Cerebellar cortex (tissue), 1 donor: Measurements from ENCODE around the gene BCL2.
"Not testable (repeated sequence)": the region's sequence is repeated elsewhere in the genome, so short reads cannot be mapped to it uniquely, and the experiment has no call there.

Experiments used
- DNase-seq: peaks from one replicate; pipeline ENCODE4 v3.0.0-alpha.2; 2015; ENCODE audit warnings: low spot score

Gene BCL2

DNA sequence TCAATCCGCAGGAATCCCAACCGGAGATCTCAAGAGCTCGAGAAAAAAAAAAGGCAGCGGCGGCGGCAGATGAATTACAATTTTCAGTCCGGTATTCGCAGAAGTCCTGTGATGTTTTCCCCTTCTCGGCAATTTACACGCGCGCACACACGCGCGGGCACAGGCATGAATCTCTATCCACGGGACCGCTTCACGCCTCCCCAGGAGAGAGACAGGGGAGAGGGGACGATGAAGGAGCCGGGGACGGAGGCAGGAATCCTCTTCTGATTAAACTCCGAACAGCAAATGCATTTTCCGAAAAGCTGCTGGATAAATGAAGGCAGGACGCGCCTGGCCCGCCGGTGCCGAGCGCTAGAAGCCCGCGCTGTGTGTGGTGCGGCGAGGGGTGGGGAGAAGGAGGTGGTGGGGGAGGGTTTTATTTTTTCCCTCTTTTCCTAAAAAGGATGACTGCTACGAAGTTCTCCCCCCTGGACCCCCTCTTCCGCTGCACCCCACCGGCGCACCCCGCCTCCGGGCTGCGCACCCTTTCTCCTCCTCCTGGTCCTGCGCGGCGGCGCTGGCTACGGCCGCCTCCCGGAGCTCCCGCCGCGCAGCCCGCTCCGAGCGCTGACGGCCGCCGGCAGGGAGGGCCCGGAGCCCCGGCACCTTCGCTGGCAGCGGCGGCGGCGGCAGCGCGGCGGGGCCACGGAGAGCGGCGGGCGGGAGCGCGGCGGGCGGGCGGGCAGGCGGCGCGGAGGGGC is at the start of gene BCL2:
BCL2 (minus strand) TSS at position 387 of the 740 bp plus-strand sequence.
- DNase-seq, result peak; percentile 50

DNA sequence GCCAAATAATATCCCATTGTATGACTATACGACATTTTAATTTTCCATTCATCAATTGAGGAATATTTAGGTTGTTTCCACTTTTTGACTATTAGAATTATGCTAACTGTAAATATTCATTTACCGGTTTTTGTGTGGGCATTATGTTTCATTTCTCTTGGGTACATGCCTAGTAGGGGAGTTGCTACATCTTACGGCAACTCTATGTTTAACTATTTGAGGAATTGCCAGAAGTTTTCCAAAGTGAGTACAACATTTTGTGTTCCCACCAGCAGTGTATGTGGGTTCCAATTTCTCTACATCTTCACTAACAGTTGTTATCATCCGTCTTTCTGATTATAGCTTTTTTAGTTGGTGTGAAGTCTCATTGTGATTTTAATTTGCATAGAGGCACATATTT is 49.0 kb upstream of the BCL2 start:
- no peak for DNase-seq

- peak; percentile 93 for DNase-seq
Measured at GRCh38 chr18:63367053-63367953, 47.7 kb upstream of the BCL2 start, which contains the start of gene KDSR. Gene KDSR, minus strand, starts transcription at chr18:63367206. Its CDS starts 88 bp downstream, at chr18:63367118.

DNA sequence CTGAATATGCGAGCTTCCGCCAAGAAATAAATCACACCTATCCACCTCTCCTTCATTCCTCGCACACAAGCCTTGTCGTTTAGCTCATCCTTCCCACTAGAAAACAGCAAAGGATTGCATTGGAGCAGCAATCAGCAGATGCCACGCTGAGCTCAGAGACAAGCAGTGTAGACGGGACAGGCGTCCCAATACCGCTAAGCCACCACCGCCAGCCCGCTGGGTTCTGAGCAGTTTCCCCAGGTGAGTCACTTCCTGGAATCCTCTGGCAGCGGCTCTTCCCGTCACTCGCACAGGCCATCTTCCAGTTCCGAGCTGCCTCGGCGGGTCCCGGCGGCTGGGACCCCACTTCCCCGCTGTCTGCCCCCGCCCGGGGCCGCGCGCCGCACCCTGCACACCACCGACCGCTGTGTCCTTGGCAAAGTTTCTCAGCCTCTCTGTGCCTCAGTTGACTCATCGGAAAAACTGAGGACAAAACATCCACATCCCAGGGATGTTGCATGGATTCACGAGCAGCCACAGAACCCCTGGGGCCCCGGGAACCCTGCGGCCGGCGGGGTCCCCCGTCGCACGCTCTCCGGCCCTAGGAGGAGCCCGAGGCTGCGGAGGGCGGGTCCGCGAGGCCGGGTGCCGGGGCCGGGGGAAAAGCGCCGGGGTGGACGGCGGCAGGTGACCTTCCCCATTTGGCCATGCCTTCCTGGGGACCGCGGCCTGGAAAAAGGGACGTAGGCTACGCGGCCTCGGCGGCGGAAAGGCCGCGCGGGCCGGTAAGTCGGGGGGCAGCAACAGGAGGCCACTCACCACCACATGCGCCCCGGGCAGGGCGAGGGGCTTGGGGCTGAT is 46.9 kb upstream of the BCL2 start:
- peak; percentile 69 for DNase-seq

GRCh38 chr18:63365876-63366212 is 46.3 kb upstream of the BCL2 start:
- DNase-seq, result no peak

DNA sequence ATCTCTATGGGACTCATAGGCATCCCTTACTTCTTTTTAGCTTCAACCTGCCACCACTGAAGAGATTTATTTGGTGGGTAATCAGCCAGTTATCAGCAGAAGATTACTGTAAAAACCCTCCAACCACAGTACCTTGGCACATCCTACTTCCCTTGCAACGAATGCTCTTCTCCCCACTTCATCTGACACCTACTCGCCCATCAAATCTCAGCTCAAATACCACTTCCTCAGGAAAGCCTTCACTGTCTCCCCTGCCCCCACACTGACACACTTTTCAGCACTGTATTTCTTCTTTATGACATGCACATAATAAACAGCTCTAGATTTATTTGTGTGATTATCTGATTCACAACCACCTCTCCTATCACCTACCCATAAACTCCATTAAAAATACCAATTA is 44.4 kb upstream of the BCL2 start:
- DNase-seq, result no peak

GRCh38 chr18:63363420-63363819 is 43.9 kb upstream of the BCL2 start:
- not testable (repeated sequence) for DNase-seq

DNA sequence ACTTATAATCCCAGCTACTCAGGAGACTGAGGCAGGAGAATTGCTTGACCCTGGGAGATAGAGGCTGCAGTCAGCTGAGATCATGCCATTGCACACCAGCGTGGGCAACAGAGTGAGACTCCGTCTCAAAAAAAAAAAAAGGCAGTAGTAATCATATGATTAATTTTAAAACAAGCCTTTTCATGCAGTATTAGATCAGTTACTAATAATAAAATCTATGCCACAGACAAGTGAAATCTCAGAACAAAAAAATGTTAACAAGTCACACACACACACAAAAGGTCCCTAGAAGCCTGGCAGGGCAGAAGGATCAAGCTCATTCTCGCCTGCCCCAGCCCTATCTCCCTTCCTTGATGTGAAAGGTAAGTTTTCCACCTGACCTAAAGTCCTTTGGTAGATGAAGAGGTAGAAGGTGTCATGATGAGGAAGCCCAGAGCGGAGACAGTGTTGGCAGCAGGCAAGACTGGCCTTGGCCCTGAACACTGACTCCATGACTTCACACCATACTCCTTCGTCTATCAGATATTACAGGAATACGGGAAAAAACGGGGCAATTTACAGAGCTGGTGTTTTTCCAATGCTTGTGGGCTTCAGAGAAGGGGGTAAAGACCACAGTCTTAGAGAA is 36.8 kb upstream of the BCL2 start:
- no peak for DNase-seq

DNA sequence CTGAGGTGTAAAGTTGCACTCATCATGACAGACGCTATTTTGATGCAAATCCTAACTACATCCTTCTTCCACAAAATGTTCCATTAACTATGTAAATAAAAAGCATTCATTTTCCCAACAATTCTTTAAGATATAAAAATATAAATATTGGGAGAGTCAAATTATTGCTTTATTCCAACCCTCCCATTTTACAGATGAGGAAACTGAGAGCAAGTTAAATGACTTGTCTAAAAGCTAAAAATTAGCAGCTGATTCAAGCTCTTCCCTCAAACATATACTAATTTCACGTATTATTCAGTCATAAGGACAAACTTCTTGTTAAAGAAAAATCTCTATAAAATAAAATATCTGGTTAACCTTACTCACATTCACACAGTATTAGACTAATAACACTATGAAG is 30.7 kb upstream of the BCL2 start:
- no peak for DNase-seq

DNA sequence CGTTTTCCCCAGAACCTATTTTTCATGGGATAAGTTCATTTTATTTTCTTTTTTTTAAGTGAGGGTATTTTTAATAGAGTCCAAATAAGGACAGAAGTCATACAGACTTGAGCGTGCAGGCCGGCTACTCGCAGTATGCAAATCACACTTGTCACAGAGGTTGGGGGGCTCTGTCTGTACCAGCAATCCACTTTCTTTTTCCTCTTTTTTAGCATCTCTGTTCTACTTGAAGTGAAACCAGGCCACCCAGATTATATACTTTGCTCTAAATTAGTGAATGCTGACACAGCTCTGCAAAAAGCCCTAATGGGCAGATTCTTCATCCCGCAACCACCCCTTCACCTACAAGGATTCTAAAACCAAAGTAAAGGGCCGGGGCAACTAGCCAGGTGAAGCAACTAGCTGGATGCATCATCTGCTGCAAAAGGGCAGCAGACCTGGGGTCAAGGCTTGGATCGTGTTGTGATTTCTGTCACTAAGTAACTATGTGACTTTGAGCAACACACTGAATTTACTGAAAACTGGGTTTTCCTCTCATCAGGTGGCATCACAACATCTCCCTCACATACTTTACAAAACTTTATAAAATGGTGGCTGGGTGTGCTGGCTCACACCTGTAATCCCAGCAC is 29.1 kb upstream of the BCL2 start:
- DNase-seq, result no peak

DNA sequence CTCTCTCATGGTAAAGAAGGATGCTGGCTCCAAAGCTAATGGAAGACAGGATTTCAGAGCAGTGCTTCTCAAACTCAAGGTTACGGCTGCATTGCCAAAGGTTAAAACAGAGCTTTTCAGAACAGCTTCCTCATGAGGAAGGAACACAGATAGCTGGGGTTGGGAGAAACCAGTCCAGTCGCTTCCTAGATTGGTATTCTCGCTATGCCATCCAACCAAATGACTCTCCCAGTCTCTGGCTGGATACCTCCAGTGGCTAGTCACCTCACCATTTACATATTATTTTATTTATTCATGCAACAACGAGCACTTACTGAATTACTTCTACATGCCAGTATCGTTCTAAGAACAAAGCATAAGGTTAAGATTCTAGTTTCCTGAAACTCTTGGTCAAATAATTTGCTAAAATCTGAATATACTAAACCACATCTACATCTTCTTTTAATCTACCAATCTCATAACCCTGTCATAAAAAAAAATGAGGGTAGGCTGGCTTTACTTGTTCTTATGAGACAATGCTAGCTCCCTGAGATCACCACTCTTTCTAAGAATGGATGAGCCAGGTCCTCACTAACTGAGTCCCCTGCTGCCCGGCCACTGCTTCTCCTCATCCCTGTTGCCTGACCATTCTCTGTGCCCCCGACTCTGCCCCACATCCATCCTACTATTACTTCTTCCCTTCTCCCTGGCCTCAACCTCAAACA is 27.1 kb upstream of the BCL2 start:
- DNase-seq, result no peak

- peak; percentile 40 for DNase-seq
Measured at GRCh38 chr18:63346031-63346430, 26.5 kb upstream of the BCL2 start.

DNA sequence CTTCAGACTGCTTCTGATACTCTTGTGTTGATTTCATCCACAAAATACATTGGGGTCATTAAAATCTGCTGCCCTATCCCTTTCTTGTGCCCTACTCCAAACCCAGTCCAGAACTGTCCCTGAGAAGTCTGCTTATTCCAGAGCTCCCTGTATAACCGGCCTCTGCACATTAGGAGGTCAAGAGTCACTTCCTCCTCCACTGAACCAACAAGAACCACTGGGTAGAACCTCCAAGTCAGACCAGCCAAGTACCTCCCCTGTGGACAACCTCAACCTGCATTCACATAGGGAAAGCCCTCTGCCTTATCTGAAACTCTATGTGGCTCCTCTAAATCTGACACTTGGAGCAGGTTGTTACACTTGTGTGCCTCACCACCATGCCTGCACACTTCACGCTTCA is 25.3 kb upstream of the BCL2 start:
- DNase-seq, result no peak

- DNase-seq, result no peak
Measured at GRCh38 chr18:63344263-63344662, 24.7 kb upstream of the BCL2 start.

DNA sequence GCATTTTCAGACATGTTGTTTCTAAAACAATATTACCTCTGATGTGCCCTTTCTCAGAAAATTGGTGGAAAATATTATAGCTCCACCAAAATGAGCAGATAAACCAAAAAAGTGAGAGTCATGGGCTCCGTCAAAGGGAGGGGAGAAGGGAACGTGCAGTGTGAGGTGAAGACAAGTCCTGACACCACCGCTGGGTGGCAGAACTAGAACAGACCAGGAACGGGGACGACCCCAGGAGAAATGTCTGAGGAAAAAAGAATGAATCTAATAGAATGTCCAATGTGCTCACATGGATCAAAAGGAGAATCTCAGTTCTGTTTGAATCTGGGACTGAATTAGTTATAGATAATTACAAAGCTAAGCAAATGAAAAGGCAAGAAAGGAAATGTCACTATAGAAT is 22.6 kb upstream of the BCL2 start:
- DNase-seq, result peak; percentile 56

GRCh38 chr18:63339920-63340484 is 20.4 kb upstream of the BCL2 start:
- DNase-seq, result peak; percentile 52

DNA sequence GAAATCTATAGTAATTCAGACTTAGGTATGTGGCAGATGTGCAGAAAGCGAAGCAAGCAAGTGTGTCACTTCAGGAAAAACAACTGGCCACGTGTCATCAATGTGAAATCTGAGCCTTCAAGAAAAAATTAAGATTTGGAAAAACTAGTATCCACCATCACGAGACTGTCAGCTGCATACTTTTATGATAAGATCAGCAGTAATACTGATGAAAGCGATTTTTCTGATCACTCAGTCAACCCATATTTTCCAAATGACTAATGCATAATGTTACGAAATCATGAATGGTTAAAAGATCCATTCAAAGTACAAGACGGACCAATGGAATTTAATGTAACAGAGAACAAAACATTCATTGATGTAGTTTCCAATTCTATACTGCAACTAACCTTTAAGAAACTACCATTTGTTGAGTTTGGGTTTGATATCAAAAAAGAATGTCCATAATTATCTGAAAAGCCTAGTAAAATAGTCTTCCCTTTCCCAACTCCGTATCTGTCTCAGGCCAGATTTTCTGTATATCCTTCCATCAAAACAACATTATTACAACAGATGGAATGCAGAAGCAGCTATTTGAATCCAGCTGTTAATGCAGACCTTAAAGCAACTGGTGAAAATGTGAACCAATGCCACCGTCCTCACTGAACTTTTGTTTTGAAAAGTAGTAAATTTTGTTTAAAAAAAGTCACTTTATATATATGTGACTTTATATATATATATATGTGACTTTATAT is 17.0 kb upstream of the BCL2 start:
- no peak for DNase-seq

DNA sequence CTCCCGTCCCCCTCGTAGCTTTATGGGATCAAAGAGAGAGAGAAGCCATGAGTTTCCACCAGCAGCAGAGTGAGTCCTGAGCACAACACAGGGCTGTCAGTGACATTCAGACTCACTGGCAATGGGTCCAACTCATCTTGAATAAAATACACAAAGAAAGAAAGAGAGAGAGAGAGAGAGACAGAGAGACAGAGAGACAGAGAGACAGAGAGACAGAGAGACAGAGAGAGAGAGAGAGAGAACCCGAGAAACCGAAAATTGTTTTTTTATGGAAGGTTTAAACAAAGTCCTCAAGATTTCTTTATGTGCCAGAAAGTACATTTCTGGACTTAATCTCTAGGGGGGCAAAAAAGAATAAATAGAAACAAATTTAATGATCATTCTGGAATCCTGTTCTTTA is 11.5 kb upstream of the BCL2 start:
- DNase-seq, result no peak

- DNase-seq, result no peak
Measured at GRCh38 chr18:63329431-63330145, 10.0 kb upstream of the BCL2 start.
